Upper lobe of left lung (tissue), 6 donors: ENCODE results near the gene VSTM2B. TPM values are rescaled to one million over a fixed set of nuclear protein-coding genes. Genes with fewer than 3 reads are reported as not detected.

Source experiments
- ATAC-seq, 2 donors: fragments of 200-7000 bp; cut with Tn5 transposase; one replicate each; pipeline ENCODE4 v1.9.1; 2022; ENCODE audit warnings: mild to moderate bottlenecking in 2 of 2, moderate library complexity in 2 of 2; ENCODE audit not compliant: low FRiP score in 2 of 2
- DNase-seq, 2 donors: peaks; one replicate each; pipeline ENCODE4 v3.0.0-alpha.2; 2019 to 2020
- H3K27ac ChIP-seq, 4 donors: fragments of 200-600 bp; sonication (generic); one replicate each; pipeline ENCODE4 v1.5.1; 2016 to 2019
- H3K27me3 ChIP-seq, 4 donors: fragments of 200-600 bp; sonication (generic); one replicate each; pipeline ENCODE4 v1.5.1; 2017 to 2019
- H3K36me3 ChIP-seq, 4 donors: fragments of 200-600 bp; sonication (generic); one replicate each; pipeline ENCODE4 v1.5.1; 2016 to 2019
- H3K4me1 ChIP-seq, 4 donors: fragments of 200-600 bp; sonication (generic); one replicate each; pipeline ENCODE4 v1.5.1; 2018 to 2019
- H3K4me3 ChIP-seq, 4 donors: fragments of 200-600 bp; sonication (generic); one replicate each; pipeline ENCODE4 v1.5.1; 2017 to 2019; ENCODE audit warnings: mild to moderate bottlenecking in 2 of 4, moderate library complexity in 1 of 4
- H3K9me3 ChIP-seq, 4 donors: fragments of 200-600 bp; sonication (generic); one replicate each; pipeline ENCODE4 v1.5.1; 2018 to 2019
- EP300 ChIP-seq, 4 donors: sonication (generic); formaldehyde crosslinking; IDR thresholded peaks; one replicate each; pipeline ENCODE4 v1.5.1; 2017; ENCODE audit warnings: antibody characterized with exemption in 4 of 4, control low read depth in 2 of 4
- POLR2A ChIP-seq, 4 donors: fragments of 450-650 bp; IDR thresholded peaks; one replicate each; pipeline ENCODE4 v1.5.1; 2016 to 2017; ENCODE audit warnings: antibody characterized with exemption in 4 of 4, mild to moderate bottlenecking in 2 of 4
- POLR2AphosphoS5 ChIP-seq, 2 donors: sonication (generic); formaldehyde crosslinking; IDR thresholded peaks; one replicate each; pipeline ENCODE4 v1.5.1; 2017; ENCODE audit warnings: antibody characterized with exemption in 2 of 2
- WGBS, 2 donors: methylation state at CpG; one replicate each; pipeline ENCODE4 v1.1.5; 2017 to 2018; 5-methylcytosine and 5-hydroxymethylcytosine counted together
- total RNA-seq, 6 donors: library from RNA; depleted of rRNA in 4 of 6; stranded (reverse); fragments of >200 nt in 4 of 6; gene quantifications; one replicate each; pipeline versions ENCODE4 v1.1.0 to v1.2.1, GENCODE V29; 2016 to 2021
- TF ChIP-seq, protein P1 (sequence below), 6 experiments: fragments of 450-650 bp in 4 of 6; fragments of 200-600 bp in 2 of 6; sonication (generic) in 2 of 6; IDR thresholded peaks; one replicate each; pipeline ENCODE4 v1.5.1; 2016 to 2019; ENCODE audit warnings: antibody characterized with exemption in 6 of 6
- donor health status: DM: no; HTN: no; CAD: no; lungs with moderate emphysema.
- donor health status: DM: no; HTN: yes; CAD: no; lungs with severe emphysema.

VSTM2B gene
- total RNA-seq, 6 donors from 2014 or later = not detected

- TF ChIP-seq POLR2AphosphoS5 (IDR thresholded peaks at IDR 0.05) (no peak), POLR2A (IDR thresholded peaks at IDR 0.05) (no peak), EP300 (IDR thresholded peaks at IDR 0.05) (no peak)
- TF ChIP-seq, protein P1, sequence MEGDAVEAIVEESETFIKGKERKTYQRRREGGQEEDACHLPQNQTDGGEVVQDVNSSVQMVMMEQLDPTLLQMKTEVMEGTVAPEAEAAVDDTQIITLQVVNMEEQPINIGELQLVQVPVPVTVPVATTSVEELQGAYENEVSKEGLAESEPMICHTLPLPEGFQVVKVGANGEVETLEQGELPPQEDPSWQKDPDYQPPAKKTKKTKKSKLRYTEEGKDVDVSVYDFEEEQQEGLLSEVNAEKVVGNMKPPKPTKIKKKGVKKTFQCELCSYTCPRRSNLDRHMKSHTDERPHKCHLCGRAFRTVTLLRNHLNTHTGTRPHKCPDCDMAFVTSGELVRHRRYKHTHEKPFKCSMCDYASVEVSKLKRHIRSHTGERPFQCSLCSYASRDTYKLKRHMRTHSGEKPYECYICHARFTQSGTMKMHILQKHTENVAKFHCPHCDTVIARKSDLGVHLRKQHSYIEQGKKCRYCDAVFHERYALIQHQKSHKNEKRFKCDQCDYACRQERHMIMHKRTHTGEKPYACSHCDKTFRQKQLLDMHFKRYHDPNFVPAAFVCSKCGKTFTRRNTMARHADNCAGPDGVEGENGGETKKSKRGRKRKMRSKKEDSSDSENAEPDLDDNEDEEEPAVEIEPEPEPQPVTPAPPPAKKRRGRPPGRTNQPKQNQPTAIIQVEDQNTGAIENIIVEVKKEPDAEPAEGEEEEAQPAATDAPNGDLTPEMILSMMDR (IDR thresholded peaks at IDR 0.05) = no peak
- H3K36me3 ChIP-seq = no peaks in the 10 kb centered on the region
- H3K9me3 ChIP-seq = no peaks in the 10 kb centered on the region
- DNase-seq (peak in 1 of 2 donors; percentile 0), ATAC-seq (no peak)
- H3K27me3 ChIP-seq = no peaks in the 10 kb centered on the region
- H3K27ac ChIP-seq = no peak overlapping the region
- no peak overlapping the region for H3K4me3 ChIP-seq
- WGBS, 2 donors = 62 to 80% methylated on average over 2 of the region's 2 CpGs
- no peaks in the 10 kb centered on the region for H3K4me1 ChIP-seq
Observed at GRCh38 chr19:29586401-29586800, 60.6 kb downstream of the VSTM2B start.

DNA sequence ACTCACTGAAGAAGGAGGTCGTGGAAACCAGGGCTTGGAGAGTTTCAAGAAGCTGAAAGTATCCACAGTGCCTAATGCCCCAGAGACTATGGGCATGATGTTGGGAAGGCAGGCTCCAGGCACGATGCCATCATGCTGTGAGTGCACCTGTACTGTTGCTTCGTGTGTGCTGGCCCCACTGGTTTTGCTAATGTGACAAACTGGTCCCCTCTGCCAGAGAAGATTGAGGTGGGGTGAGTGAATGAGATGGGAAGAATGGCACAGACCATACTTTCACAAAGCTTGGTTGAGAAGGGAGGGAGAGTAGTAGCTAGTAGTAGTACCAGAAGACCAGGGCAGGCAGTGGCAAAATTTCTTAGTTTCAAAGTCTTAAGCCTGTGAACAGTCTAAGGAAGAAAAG is 61.3 kb downstream of the VSTM2B start:
- no peak overlapping the region for H3K27ac ChIP-seq
- TF ChIP-seq POLR2AphosphoS5 (IDR thresholded peaks at IDR 0.05) (no peak), POLR2A (IDR thresholded peaks at IDR 0.05) (no peak), EP300 (IDR thresholded peaks at IDR 0.05) (no peak)
- TF ChIP-seq, protein P1 (IDR thresholded peaks at IDR 0.05) = no peak
- H3K36me3 ChIP-seq = no peaks in the 10 kb centered on the region
- H3K4me3 ChIP-seq = no peak overlapping the region
- WGBS, 2 donors = 65 to 68% methylated on average over 3 of the region's 3 CpGs
- no peak for ATAC-seq
- H3K27me3 ChIP-seq = no peaks in the 10 kb centered on the region
- H3K4me1 ChIP-seq = no peaks in the 10 kb centered on the region
- H3K9me3 ChIP-seq = no peaks in the 10 kb centered on the region
- peak in 1 of 2 donors; percentile 12 for DNase-seq

GRCh38 chr19:29587518-29587986 is 61.8 kb downstream of the VSTM2B start:
- WGBS, 2 donors = 57 to 72% methylated on average over 2 of the region's 2 CpGs

GRCh38 chr19:29588095-29588494 is 62.3 kb downstream of the VSTM2B start:
- ATAC-seq = no peak
- no peaks in the 10 kb centered on the region for H3K4me1 ChIP-seq
- WGBS, 2 donors = 93 to 96% methylated on average over 2 of the region's 2 CpGs

More at GRCh38 chr19:29587518-29587986, 61.8 kb downstream of the VSTM2B start:
- no peak overlapping the region for H3K27ac ChIP-seq
- no peak for ATAC-seq
- no peaks in the 10 kb centered on the region for H3K4me1 ChIP-seq
- no peaks in the 10 kb centered on the region for H3K9me3 ChIP-seq
- H3K27me3 ChIP-seq = no peaks in the 10 kb centered on the region
- no peaks in the 10 kb centered on the region for H3K36me3 ChIP-seq
- H3K4me3 ChIP-seq = no peak overlapping the region
- no peak for TF ChIP-seq EP300 (IDR thresholded peaks at IDR 0.05)
- TF ChIP-seq POLR2AphosphoS5 (IDR thresholded peaks at IDR 0.05) = no peak
- TF ChIP-seq, protein P1 (IDR thresholded peaks at IDR 0.05) = no peak
- no peak for TF ChIP-seq POLR2A (IDR thresholded peaks at IDR 0.05)
- DNase-seq = peak in 1 of 2 donors; percentile 26

More at GRCh38 chr19:29588095-29588494, 62.3 kb downstream of the VSTM2B start:
- no peak for DNase-seq
- no peaks in the 10 kb centered on the region for H3K36me3 ChIP-seq
- no peaks in the 10 kb centered on the region for H3K27me3 ChIP-seq
- no peaks in the 10 kb centered on the region for H3K9me3 ChIP-seq
- no peak for TF ChIP-seq POLR2A (IDR thresholded peaks at IDR 0.05)
- TF ChIP-seq, protein P1 (IDR thresholded peaks at IDR 0.05) = no peak
- no peak for TF ChIP-seq EP300 (IDR thresholded peaks at IDR 0.05)
- no peak for TF ChIP-seq POLR2AphosphoS5 (IDR thresholded peaks at IDR 0.05)
- H3K4me3 ChIP-seq = no peak overlapping the region
- H3K27ac ChIP-seq = no peak overlapping the region
